Activated CD4-positive, alpha-beta memory T cell treated with anti-CD3 and anti-CD28 coated beads, Interleukin-2, amount 10 ng/mL, durations not matched to agents 7 days and 5 days (primary cell): Measurements from ENCODE around the gene KIAA0753. TPM values are rescaled to one million over a fixed set of nuclear protein-coding genes. Genes with fewer than 3 reads are reported as not detected.
"Not testable (repeated sequence)": the region's sequence is repeated elsewhere in the genome, so short reads cannot be mapped to it uniquely, and the experiment has no call there.

Experiments used
- CTCF ChIA-PET: fragments of 350-600 bp; sonication (Branson Sonifier 250); formaldehyde crosslinking; loops from one replicate; lab custom pipeline; 2021; ENCODE audit warnings: antibody characterized with exemption, inconsistent platforms; lab: Charles Lee
- POLR2A ChIA-PET: fragments of 350-600 bp; sonication (Branson Sonifier 250); formaldehyde crosslinking; loops from one replicate; lab custom pipeline; 2021; ENCODE audit warnings: antibody characterized with exemption; lab: Charles Lee
- DNase-seq: peaks from one replicate; pipeline ENCODE4 v3.0.0-alpha.2; 2020
- H3K27ac Mint-ChIP-seq: one replicate; pipeline ENCODE4 v1.8.0; 2021; ENCODE audit warnings: mild to moderate bottlenecking, mixed read lengths
- H3K27me3 Mint-ChIP-seq: one replicate; pipeline ENCODE4 v1.8.0; 2021; ENCODE audit warnings: mixed read lengths
- H3K36me3 Mint-ChIP-seq: one replicate; pipeline ENCODE4 v1.8.0; 2021; ENCODE audit warnings: low read depth, mixed read lengths
- H3K4me1 Mint-ChIP-seq: one replicate; pipeline ENCODE4 v1.8.0; 2021; ENCODE audit warnings: mixed read lengths
- H3K4me3 Mint-ChIP-seq: one replicate; pipeline ENCODE4 v1.8.0; 2021; ENCODE audit warnings: mild to moderate bottlenecking, mixed read lengths
- H3K9me3 Mint-ChIP-seq: one replicate; pipeline ENCODE4 v1.8.0; 2021; ENCODE audit warnings: mixed read lengths
- total RNA-seq, 2 experiments: library from RNA; stranded (reverse); gene quantifications; one replicate each; pipeline ENCODE4 v1.2.3, GENCODE V29; 2021

The KIAA0753 gene
- total RNA-seq, 2 experiments from 2014 or later, result 13.0 to 14.6 TPM

DNA sequence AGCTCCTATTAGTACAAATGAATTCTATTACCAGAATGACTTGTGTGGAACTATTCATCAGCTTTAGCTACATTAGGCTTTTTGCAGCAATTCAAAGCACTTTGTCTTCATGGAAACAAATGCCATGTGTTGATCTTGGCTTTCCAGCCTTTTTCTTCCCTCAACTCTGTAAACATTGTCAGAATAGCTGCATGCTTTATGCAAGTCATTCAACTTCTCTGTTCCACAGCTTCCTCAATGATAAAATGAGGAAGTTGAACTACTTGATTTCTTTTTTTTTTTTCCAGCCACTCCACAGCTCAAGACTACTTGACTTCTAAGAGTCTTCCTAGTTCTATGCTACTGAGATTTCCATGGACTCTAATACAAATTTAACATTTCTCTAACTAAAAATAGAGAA lies 41.1 kb downstream of the KIAA0753 start:
- Mint-ChIP-seq H3K4me3 (no peak overlapping the region), H3K27me3 (no peaks in the 10 kb centered on the region), H3K9me3 (no peaks in the 10 kb centered on the region), H3K36me3 (peaks cover 24% of the 10 kb centered on the region), H3K27ac (no peak overlapping the region), H3K4me1 (no peaks in the 10 kb centered on the region)
- CTCF ChIA-PET, result no interaction called here
- POLR2A ChIA-PET, result no interaction called here
- DNase-seq, result no peak

DNA sequence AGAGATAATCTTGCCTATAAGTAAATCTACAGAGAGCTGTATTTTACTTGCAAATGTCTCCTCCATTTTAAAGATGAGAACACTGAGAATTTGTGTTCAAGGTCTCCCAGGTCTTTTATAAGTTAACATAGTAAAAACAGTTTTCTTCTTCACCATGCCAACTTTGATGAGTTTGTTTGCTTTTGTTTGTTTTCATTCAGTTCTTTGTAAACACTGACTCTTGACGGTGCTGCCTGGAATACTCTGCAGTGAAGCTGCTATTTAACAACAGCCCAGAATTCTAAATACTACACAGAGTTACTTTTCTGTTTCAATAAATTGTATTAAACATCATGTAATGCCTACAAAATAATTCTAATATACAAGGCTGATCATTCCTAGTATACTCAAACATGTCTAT lies 42.8 kb downstream of the KIAA0753 start:
- no peaks in the 10 kb centered on the region for H3K9me3 Mint-ChIP-seq
- no peak overlapping the region for H3K4me3 Mint-ChIP-seq
- peaks cover 34% of the 10 kb centered on the region for H3K36me3 Mint-ChIP-seq
- DNase-seq, result no peak
- CTCF ChIA-PET, result no interaction called here
- no peak overlapping the region for H3K27ac Mint-ChIP-seq
- POLR2A ChIA-PET, result no interaction called here
- H3K4me1 Mint-ChIP-seq, result no peaks in the 10 kb centered on the region
- H3K27me3 Mint-ChIP-seq, result no peaks in the 10 kb centered on the region

DNA sequence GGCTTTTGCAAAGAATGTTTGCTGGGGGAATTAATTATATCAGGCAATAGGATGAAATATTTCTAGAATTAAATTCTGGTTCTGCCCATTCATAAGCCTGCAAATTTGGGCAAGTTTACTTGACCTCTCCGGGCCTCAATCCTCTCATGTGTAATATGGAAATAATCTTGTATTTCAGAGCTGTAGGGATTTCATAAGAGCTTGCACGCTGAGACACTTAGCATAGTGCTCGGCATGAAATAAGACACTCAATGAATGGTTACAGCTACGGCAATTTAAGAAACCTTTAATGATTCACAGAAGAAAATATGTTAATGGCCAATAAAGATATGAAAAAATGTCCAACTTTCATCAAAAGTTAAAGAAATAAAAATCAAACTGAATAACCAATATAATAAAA lies 43.6 kb downstream of the KIAA0753 start:
- CTCF ChIA-PET, result no interaction called here
- no peak for DNase-seq
- Mint-ChIP-seq H3K27me3 (no peaks in the 10 kb centered on the region), H3K9me3 (no peaks in the 10 kb centered on the region), H3K4me1 (peaks cover 1% of the 10 kb centered on the region), H3K36me3 (peaks cover 38% of the 10 kb centered on the region), H3K27ac (no peak overlapping the region), H3K4me3 (no peak overlapping the region)
- POLR2A ChIA-PET, result no interaction called here

DNA sequence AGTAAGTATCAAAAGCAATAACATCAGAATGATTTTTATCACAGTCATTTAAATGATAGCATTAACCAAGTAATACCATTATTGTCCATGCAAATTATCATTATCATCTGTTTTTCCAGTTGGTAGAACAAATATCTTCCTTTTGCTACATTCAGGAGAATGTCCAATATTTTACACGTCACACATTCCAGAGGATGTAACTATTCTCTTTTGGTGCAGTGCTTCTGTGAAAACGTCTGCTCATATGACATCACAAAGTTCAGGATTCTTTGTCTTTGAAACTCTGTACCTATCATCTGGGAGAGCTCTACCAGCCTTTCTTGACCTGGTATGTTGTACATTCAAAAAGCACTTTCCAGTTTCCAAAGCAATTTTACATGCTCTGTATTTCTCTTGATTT lies 44.0 kb downstream of the KIAA0753 start:
- Mint-ChIP-seq H3K4me1 (peaks cover 2% of the 10 kb centered on the region), H3K4me3 (no peak overlapping the region), H3K27ac (no peak overlapping the region), H3K27me3 (no peaks in the 10 kb centered on the region), H3K9me3 (no peaks in the 10 kb centered on the region), H3K36me3 (peaks cover 39% of the 10 kb centered on the region)
- CTCF ChIA-PET, result no interaction called here
- DNase-seq, result no peak
- POLR2A ChIA-PET, result no interaction called here

GRCh38 chr17:6596081-6596480 lies 44.4 kb downstream of the KIAA0753 start:
- Mint-ChIP-seq H3K4me3 (no peak overlapping the region), H3K4me1 (peaks cover 2% of the 10 kb centered on the region), H3K9me3 (no peaks in the 10 kb centered on the region), H3K36me3 (peaks cover 40% of the 10 kb centered on the region), H3K27ac (no peak overlapping the region), H3K27me3 (no peaks in the 10 kb centered on the region)
- ChIA-PET POLR2A (no interaction called here), CTCF (no interaction called here)
- DNase-seq, result no peak

- H3K36me3 Mint-ChIP-seq, result peaks cover 51% of the 10 kb centered on the region
- H3K27me3 Mint-ChIP-seq, H3K9me3 Mint-ChIP-seq, H3K4me3 Mint-ChIP-seq, POLR2A ChIA-PET, H3K4me1 Mint-ChIP-seq, DNase-seq, H3K27ac Mint-ChIP-seq, CTCF ChIA-PET: not testable (repeated sequence)
These were observed 47.1 kb downstream of the KIAA0753 start for GRCh38 chr17:6593371-6593770.

DNA sequence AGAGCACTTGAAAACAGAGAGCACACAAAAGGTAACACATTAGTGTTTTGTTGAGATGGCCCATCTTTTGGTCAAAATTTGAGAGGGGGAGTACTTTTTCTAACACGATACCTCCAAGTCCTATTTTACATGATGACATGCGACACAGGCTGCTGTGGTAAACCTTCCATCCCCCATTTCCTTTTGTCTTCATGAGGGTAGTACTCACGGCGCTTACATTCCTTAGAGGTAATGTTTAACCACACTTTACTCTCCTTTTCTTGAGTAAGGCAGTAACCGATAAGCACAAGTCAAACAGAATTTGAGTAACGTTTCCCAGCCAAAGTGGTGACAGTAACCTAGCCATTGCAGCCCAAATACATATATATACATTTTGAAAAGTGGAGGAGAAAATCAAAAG lies 48.3 kb downstream of the KIAA0753 start:
- peaks cover 51% of the 10 kb centered on the region for H3K36me3 Mint-ChIP-seq
- H3K27ac Mint-ChIP-seq, result no peak overlapping the region
- H3K27me3 Mint-ChIP-seq, result no peaks in the 10 kb centered on the region
- CTCF ChIA-PET, result no interaction called here
- POLR2A ChIA-PET, result no interaction called here
- DNase-seq, result no peak
- H3K4me1 Mint-ChIP-seq, result peaks cover 2% of the 10 kb centered on the region
- no peak overlapping the region for H3K4me3 Mint-ChIP-seq
- no peaks in the 10 kb centered on the region for H3K9me3 Mint-ChIP-seq

- no peak for DNase-seq
- Mint-ChIP-seq H3K36me3 (peaks cover 51% of the 10 kb centered on the region), H3K27ac (no peak overlapping the region), H3K4me1 (peaks cover 2% of the 10 kb centered on the region), H3K4me3 (no peak overlapping the region), H3K27me3 (no peaks in the 10 kb centered on the region), H3K9me3 (no peaks in the 10 kb centered on the region)
- ChIA-PET CTCF (no interaction called here), POLR2A (no interaction called here)
These were observed 48.8 kb downstream of the KIAA0753 start for GRCh38 chr17:6591599-6592158.

- Mint-ChIP-seq H3K27me3 (no peaks in the 10 kb centered on the region), H3K36me3 (peaks cover 64% of the 10 kb centered on the region), H3K27ac (no peak overlapping the region), H3K4me1 (peaks cover 2% of the 10 kb centered on the region), H3K4me3 (no peak overlapping the region), H3K9me3 (peaks cover 2% of the 10 kb centered on the region)
- ChIA-PET CTCF (no interaction called here), POLR2A (no interaction called here)
- DNase-seq, result no peak
These were observed 51.1 kb downstream of the KIAA0753 start for GRCh38 chr17:6589266-6589946.

DNA sequence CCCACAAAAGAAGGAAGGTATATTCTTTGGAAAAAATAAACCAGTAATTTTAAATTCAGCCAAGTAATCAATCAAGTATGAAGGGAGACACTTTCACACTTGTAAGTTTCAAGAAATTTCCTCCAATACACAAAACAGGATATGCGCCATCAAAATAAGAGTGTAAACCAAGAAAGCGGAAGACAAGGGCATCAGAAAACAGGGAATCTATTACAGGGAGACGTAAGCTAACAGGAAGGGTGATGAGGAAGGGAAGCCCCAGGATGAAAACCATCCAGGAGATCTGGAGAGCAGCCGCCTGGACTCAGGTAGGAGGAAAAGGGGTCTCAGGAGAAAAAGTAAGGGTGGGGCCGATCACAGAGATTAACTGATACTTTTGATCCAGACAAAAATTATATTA lies 52.3 kb downstream of the KIAA0753 start:
- ChIA-PET POLR2A (interaction anchor here (1.1 kb wide), 1 partner anchor 19 kb away, joined by 3 read pairs; no protein-coding TSS in a partner anchor), CTCF (no interaction called here)
- DNase-seq, result no peak

DNA sequence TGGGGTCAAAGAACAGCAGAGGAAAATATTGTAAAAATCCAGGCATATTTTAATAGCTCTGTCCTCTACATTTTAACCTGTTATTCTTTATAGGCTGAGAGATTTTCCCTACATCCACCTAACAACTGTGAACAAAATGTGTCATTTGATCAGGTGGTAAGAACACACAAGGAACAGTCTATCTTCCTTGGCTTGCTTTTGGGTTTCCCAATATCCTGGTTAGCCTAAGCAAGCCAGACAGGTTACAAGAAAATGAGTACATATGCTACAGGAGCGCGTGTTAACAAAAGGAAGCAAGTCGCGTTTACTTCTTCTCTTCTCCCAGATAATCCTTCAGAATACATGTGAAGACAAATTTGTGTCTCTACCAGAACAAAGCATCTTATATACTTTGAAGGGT lies 53.2 kb downstream of the KIAA0753 start:
- DNase-seq, result no peak
- H3K27ac Mint-ChIP-seq, result no peak overlapping the region
- H3K4me3 Mint-ChIP-seq, result no peak overlapping the region
- peaks cover 63% of the 10 kb centered on the region for H3K36me3 Mint-ChIP-seq
- H3K9me3 Mint-ChIP-seq, result peaks cover 2% of the 10 kb centered on the region
- no peaks in the 10 kb centered on the region for H3K27me3 Mint-ChIP-seq
- ChIA-PET POLR2A (interaction anchor here (1.1 kb wide), 1 partner anchor 20 kb away, joined by 3 read pairs; no protein-coding TSS in a partner anchor), CTCF (no interaction called here)
- H3K4me1 Mint-ChIP-seq, result peaks cover 2% of the 10 kb centered on the region

More for the DNA sequence above, 52.3 kb downstream of the KIAA0753 start:
- peaks cover 68% of the 10 kb centered on the region for H3K36me3 Mint-ChIP-seq
- H3K27ac Mint-ChIP-seq, result no peak overlapping the region
- peaks cover 2% of the 10 kb centered on the region for H3K9me3 Mint-ChIP-seq
- no peaks in the 10 kb centered on the region for H3K27me3 Mint-ChIP-seq
- peaks cover 2% of the 10 kb centered on the region for H3K4me1 Mint-ChIP-seq
- no peak overlapping the region for H3K4me3 Mint-ChIP-seq

DNA sequence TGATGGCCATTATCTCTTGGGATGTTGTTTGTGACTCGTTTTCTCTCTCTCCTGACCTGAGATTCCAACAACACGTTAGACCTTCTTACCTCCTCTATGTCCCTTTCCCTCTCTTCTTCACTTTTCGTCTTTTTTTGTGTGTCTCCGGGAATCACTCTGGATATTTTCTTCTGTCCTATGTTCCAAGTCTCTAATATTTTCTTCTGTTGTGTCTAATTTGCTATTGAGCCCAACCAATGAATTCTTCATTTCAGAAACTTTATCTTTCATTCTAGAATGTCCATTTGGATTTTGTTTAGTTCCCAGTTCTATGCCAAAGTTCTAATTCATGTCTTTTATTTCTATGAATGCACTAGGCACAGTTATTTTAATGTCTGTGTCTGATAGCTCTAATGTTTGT lies 57.1 kb downstream of the KIAA0753 start:
- peaks cover 40% of the 10 kb centered on the region for H3K36me3 Mint-ChIP-seq
- no peaks in the 10 kb centered on the region for H3K27me3 Mint-ChIP-seq
- no peak overlapping the region for H3K4me3 Mint-ChIP-seq
- no peak for DNase-seq
- H3K4me1 Mint-ChIP-seq, result no peaks in the 10 kb centered on the region
- no peak overlapping the region for H3K27ac Mint-ChIP-seq
- ChIA-PET POLR2A (no interaction called here), CTCF (no interaction called here)
- peaks cover 2% of the 10 kb centered on the region for H3K9me3 Mint-ChIP-seq

- Mint-ChIP-seq H3K4me3 (no peak overlapping the region), H3K27ac (no peak overlapping the region), H3K27me3 (no peaks in the 10 kb centered on the region), H3K36me3 (peaks cover 24% of the 10 kb centered on the region), H3K9me3 (no peaks in the 10 kb centered on the region), H3K4me1 (peaks cover 4% of the 10 kb centered on the region)
- ChIA-PET POLR2A (no interaction called here), CTCF (no interaction called here)
- DNase-seq, result no peak
These were observed 59.9 kb downstream of the KIAA0753 start for GRCh38 chr17:6580625-6581024.

DNA sequence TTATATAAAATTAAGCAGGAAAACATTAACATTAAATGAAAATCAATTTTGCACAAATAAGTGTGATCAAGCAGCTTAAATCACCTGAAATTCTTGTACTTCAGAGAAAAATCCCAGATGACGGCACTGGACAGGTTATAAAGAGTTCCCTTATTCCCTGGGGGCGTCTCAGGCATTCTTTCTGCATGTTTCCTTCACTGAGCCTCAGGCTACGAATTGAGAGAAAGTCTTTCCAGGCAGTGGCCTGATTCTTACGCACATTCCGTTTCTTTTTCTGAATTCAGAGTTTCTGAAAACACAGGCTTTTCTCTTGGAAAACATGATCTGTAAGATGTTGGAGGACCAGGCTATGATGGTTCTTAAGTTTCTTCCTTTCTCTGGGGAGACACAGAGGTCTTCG lies 62.0 kb downstream of the KIAA0753 start:
- H3K4me1 Mint-ChIP-seq, result peaks cover 13% of the 10 kb centered on the region
- no peak overlapping the region for H3K27ac Mint-ChIP-seq
- H3K27me3 Mint-ChIP-seq, result no peaks in the 10 kb centered on the region
- CTCF ChIA-PET, result no interaction called here
- H3K4me3 Mint-ChIP-seq, result no peak overlapping the region
- POLR2A ChIA-PET, result no interaction called here
- DNase-seq, result no peak
- peaks cover 4% of the 10 kb centered on the region for H3K36me3 Mint-ChIP-seq
- H3K9me3 Mint-ChIP-seq, result no peaks in the 10 kb centered on the region
